SK-N-SH treated with all-trans-retinoic acid at 6 μM for 48 hours (cell line): ENCODE measurements around the gene ARL10.

Experiments used
- ARNTL ChIP-seq: fragments of 450-650 bp; formaldehyde crosslinking; IDR thresholded peaks from 2 replicates; pipeline ENCODE4 v1.5.0; 2020; ENCODE audit warnings: low read depth, mild to moderate bottlenecking, moderate library complexity, borderline replicate concordance
- BACH2 ChIP-seq: fragments of 250-450 bp; sonication (Bioruptor Pico); IDR thresholded peaks from 2 replicates; pipeline ENCODE4 v1.9.0; 2021; ENCODE audit warnings: mild to moderate bottlenecking, borderline replicate concordance
- GLIS3 ChIP-seq: fragments of 250-450 bp; sonication (Bioruptor Pico); IDR thresholded peaks from 2 replicates; pipeline ENCODE4 v1.5.0; 2020; ENCODE audit warnings: mild to moderate bottlenecking, moderate library complexity
- ISL1 ChIP-seq: fragments of 250-450 bp; sonication (Bioruptor Pico); IDR thresholded peaks from 2 replicates; pipeline ENCODE4 v2.1.2; 2022; ENCODE audit warnings: mild to moderate bottlenecking, moderate library complexity
- OSR1 ChIP-seq: fragments of 250-450 bp; sonication (Bioruptor Pico); IDR thresholded peaks from 2 replicates; pipeline ENCODE4 v1.8.0; 2022; ENCODE audit warnings: moderate library complexity, mild to moderate bottlenecking, inconsistent platforms
- RARB ChIP-seq: fragments of 250-450 bp; sonication (Bioruptor Pico); IDR thresholded peaks from 2 replicates; pipeline ENCODE4 v1.8.0; 2021; ENCODE audit warnings: mild to moderate bottlenecking, moderate library complexity
- TOX ChIP-seq: fragments of 250-450 bp; sonication (Bioruptor Pico); IDR thresholded peaks from 2 replicates; pipeline ENCODE4 v1.8.0; 2021; ENCODE audit warnings: mild to moderate bottlenecking, moderate library complexity, borderline replicate concordance
- ZC3H10 ChIP-seq: fragments of 250-450 bp; sonication (Bioruptor Pico); IDR thresholded peaks from 2 replicates; pipeline ENCODE4 v1.5.1; 2021; ENCODE audit warnings: mild to moderate bottlenecking, moderate library complexity
- ZFP3 ChIP-seq: fragments of 250-450 bp; sonication (Bioruptor Pico); IDR thresholded peaks from 2 replicates; pipeline ENCODE4 v1.5.0; 2020; ENCODE audit warnings: mild to moderate bottlenecking, moderate library complexity
- ZNF565 ChIP-seq: fragments of 450-650 bp; formaldehyde crosslinking; conservative IDR thresholded peaks from 2 replicates; pipeline ENCODE4 v1.5.0; 2020; ENCODE audit warnings: low read depth, mild to moderate bottlenecking, moderate library complexity
- ZNF70 ChIP-seq: fragments of 450-650 bp; formaldehyde crosslinking; IDR thresholded peaks from 2 replicates; pipeline ENCODE4 v1.5.0; 2020; ENCODE audit warnings: mild to moderate bottlenecking, moderate library complexity
- TF ChIP-seq, protein P1 (sequence below): fragments of 250-450 bp; sonication (Bioruptor Pico); IDR thresholded peaks from 2 replicates; pipeline ENCODE4 v1.5.0; 2020; ENCODE audit warnings: mild to moderate bottlenecking, moderate library complexity
- TF ChIP-seq, protein P2 (sequence below): fragments of 250-450 bp; sonication (Bioruptor Pico); IDR thresholded peaks from 2 replicates; pipeline ENCODE4 v1.8.0; 2020; ENCODE audit warnings: mild to moderate bottlenecking, moderate library complexity, borderline replicate concordance
- TF ChIP-seq, protein P3 (sequence below): fragments of 250-450 bp; sonication (Bioruptor Pico); IDR thresholded peaks from 2 replicates; pipeline ENCODE4 v1.5.1; 2021; ENCODE audit warnings: mild to moderate bottlenecking, moderate library complexity

DNA sequence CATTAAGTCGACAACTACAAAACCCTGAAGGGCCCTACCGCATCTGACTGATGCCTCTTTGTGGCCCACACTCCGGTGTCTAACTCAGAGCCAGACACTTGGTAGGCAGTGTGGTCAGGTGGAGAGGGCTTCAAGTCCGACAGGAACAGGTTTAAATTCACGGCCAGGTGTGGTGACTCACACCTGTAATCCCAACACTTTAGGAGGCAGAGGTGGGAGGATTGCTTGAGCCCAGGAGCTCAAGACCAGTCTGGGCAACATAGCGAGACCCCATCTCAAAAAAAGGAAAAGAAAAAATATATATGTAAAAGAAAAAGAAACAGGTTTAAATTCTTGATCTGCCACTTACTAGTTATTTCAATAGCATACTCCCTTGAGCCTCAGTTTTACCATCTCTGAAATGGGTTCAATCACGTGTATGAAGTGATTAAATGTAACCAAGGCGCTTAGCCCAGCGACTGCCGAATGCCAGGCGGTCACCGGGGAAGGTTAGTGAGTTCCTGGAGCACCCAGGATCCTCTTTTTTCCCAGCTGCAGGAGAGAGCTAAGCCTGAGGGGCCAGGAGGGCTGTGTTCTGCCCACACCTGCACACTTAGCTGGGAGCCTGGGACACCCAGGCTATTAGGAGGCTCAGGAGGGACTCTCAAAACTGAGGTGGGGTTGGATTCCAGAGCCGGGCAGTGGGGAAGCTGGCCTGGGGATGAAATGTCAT, 50.1 kb downstream of the ARL10 start:
- TF ChIP-seq TOX (no peak), ZFP3 (CRISPR knock-in tag) (no peak), ZC3H10 (CRISPR knock-in tag) (no peak), OSR1 (CRISPR knock-in tag) (no peak), GLIS3 (CRISPR knock-in tag) (no peak), ARNTL (CRISPR knock-in tag) (no peak), RARB (CRISPR knock-in tag) (no peak), ISL1 (CRISPR knock-in tag) (no peak), ZNF565 (CRISPR knock-in tag) (no peak), BACH2 (no peak), ZNF70 (CRISPR knock-in tag) (no peak)
- TF ChIP-seq, protein P1, sequence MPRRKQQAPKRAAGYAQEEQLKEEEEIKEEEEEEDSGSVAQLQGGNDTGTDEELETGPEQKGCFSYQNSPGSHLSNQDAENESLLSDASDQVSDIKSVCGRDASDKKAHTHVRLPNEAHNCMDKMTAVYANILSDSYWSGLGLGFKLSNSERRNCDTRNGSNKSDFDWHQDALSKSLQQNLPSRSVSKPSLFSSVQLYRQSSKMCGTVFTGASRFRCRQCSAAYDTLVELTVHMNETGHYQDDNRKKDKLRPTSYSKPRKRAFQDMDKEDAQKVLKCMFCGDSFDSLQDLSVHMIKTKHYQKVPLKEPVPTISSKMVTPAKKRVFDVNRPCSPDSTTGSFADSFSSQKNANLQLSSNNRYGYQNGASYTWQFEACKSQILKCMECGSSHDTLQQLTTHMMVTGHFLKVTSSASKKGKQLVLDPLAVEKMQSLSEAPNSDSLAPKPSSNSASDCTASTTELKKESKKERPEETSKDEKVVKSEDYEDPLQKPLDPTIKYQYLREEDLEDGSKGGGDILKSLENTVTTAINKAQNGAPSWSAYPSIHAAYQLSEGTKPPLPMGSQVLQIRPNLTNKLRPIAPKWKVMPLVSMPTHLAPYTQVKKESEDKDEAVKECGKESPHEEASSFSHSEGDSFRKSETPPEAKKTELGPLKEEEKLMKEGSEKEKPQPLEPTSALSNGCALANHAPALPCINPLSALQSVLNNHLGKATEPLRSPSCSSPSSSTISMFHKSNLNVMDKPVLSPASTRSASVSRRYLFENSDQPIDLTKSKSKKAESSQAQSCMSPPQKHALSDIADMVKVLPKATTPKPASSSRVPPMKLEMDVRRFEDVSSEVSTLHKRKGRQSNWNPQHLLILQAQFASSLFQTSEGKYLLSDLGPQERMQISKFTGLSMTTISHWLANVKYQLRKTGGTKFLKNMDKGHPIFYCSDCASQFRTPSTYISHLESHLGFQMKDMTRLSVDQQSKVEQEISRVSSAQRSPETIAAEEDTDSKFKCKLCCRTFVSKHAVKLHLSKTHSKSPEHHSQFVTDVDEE (CRISPR knock-in tag), result no peak
- TF ChIP-seq, protein P2, sequence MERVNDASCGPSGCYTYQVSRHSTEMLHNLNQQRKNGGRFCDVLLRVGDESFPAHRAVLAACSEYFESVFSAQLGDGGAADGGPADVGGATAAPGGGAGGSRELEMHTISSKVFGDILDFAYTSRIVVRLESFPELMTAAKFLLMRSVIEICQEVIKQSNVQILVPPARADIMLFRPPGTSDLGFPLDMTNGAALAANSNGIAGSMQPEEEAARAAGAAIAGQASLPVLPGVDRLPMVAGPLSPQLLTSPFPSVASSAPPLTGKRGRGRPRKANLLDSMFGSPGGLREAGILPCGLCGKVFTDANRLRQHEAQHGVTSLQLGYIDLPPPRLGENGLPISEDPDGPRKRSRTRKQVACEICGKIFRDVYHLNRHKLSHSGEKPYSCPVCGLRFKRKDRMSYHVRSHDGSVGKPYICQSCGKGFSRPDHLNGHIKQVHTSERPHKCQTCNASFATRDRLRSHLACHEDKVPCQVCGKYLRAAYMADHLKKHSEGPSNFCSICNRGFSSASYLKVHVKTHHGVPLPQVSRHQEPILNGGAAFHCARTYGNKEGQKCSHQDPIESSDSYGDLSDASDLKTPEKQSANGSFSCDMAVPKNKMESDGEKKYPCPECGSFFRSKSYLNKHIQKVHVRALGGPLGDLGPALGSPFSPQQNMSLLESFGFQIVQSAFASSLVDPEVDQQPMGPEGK (CRISPR knock-in tag), result no peak
- TF ChIP-seq, protein P3, sequence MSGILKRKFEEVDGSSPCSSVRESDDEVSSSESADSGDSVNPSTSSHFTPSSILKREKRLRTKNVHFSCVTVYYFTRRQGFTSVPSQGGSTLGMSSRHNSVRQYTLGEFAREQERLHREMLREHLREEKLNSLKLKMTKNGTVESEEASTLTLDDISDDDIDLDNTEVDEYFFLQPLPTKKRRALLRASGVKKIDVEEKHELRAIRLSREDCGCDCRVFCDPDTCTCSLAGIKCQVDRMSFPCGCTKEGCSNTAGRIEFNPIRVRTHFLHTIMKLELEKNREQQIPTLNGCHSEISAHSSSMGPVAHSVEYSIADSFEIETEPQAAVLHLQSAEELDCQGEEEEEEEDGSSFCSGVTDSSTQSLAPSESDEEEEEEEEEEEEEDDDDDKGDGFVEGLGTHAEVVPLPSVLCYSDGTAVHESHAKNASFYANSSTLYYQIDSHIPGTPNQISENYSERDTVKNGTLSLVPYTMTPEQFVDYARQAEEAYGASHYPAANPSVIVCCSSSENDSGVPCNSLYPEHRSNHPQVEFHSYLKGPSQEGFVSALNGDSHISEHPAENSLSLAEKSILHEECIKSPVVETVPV (CRISPR knock-in tag), result no peak
